ENCODE results near the gene LRRC15.

The LRRC15 gene

GRCh38 chr3:194336601-194337355 is 32.8 kb downstream of the LRRC15 start:
- H3K4me3 ChIP-seq (ENCODE audit: low read length) = no peak overlapping the region
- H3K4me1 ChIP-seq (ENCODE audit: control insufficient read depth, insufficient read depth, low read length) = peaks cover 10% of the 10 kb centered on the region
- no CpG with 5 or more reads among the region's 17 CpGs for WGBS (ENCODE audit: insufficient coverage, insufficient read length)
- DNase-seq (ENCODE audit: low read depth, low spot score) = no peak
- H3K9me3 ChIP-seq (ENCODE audit: control insufficient read depth, insufficient read depth, low read length) = no peaks in the 10 kb centered on the region
- peaks cover 6% of the 10 kb centered on the region; the same call in 1 of the 2 replicates for H3K27me3 ChIP-seq (ENCODE audit: control insufficient read depth, insufficient read depth, low read length)
- H3K27ac ChIP-seq (ENCODE audit: low read length) = no peak overlapping the region
- H3K36me3 ChIP-seq (ENCODE audit: control insufficient read depth, insufficient read depth, low read length) = no peaks in the 10 kb centered on the region

DNA sequence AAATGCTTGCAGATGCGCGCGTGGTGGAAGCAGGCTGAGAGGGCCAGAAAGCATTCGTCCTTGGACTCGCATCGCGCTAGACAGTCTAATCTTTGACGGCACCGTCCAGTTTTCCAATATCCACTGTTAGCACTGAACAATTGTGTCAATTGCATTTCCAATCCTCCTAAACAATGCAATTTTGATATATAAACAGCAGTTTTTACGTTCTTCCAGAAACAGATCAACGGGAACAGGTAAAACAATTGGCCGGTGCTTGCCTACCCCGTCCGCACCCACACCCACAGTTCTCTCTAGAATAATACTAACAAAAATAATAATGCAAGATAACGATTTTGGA is 35.6 kb downstream of the LRRC15 start:
- H3K9me3 ChIP-seq (ENCODE audit: control insufficient read depth, insufficient read depth, low read length) = no peaks in the 10 kb centered on the region
- no peaks in the 10 kb centered on the region for H3K36me3 ChIP-seq (ENCODE audit: control insufficient read depth, insufficient read depth, low read length)
- H3K27ac ChIP-seq (ENCODE audit: low read length) = no peak overlapping the region
- no peak for DNase-seq (ENCODE audit: low read depth, low spot score)
- WGBS (ENCODE audit: insufficient coverage, insufficient read length) = no CpG with 5 or more reads among the region's 15 CpGs
- H3K27me3 ChIP-seq (ENCODE audit: control insufficient read depth, insufficient read depth, low read length) = peaks cover 4% of the 10 kb centered on the region; the same call in 1 of the 2 replicates
- no peak overlapping the region for H3K4me3 ChIP-seq (ENCODE audit: low read length)
- no peaks in the 10 kb centered on the region; the same call in 1 of the 2 replicates for H3K4me1 ChIP-seq (ENCODE audit: control insufficient read depth, insufficient read depth, low read length)

- DNase-seq (ENCODE audit: low read depth, low spot score) = no peak
- WGBS (ENCODE audit: insufficient coverage, insufficient read length) = no CpG with 5 or more reads among the region's 69 CpGs
- Histone ChIP-seq H3K4me1 (ENCODE audit: control insufficient read depth, insufficient read depth, low read length) (no peaks in the 10 kb centered on the region; the same call in 1 of the 2 replicates), H3K27me3 (ENCODE audit: control insufficient read depth, insufficient read depth, low read length) (peaks cover 4% of the 10 kb centered on the region; the same call in 1 of the 2 replicates), H3K27ac (ENCODE audit: low read length) (no peak overlapping the region), H3K36me3 (ENCODE audit: control insufficient read depth, insufficient read depth, low read length) (no peaks in the 10 kb centered on the region), H3K4me3 (ENCODE audit: low read length) (peak overlapping the region; percentile 41; the same call in 1 of the 2 replicates), H3K9me3 (ENCODE audit: control insufficient read depth, insufficient read depth, low read length) (no peaks in the 10 kb centered on the region)
Measured at GRCh38 chr3:194333212-194333980, 36.1 kb downstream of the LRRC15 start.

GRCh38 chr3:194332858-194333211 is 36.7 kb downstream of the LRRC15 start:
- H3K9me3 ChIP-seq (ENCODE audit: control insufficient read depth, insufficient read depth, low read length) = no peaks in the 10 kb centered on the region
- DNase-seq (ENCODE audit: low read depth, low spot score) = no peak
- H3K27ac ChIP-seq (ENCODE audit: low read length) = no peak overlapping the region
- no peaks in the 10 kb centered on the region; the same call in 1 of the 2 replicates for H3K4me1 ChIP-seq (ENCODE audit: control insufficient read depth, insufficient read depth, low read length)
- no peak overlapping the region for H3K4me3 ChIP-seq (ENCODE audit: low read length)
- WGBS (ENCODE audit: insufficient coverage, insufficient read length) = no CpG with 5 or more reads among the region's 7 CpGs
- no peaks in the 10 kb centered on the region for H3K36me3 ChIP-seq (ENCODE audit: control insufficient read depth, insufficient read depth, low read length)
- peaks cover 4% of the 10 kb centered on the region; the same call in 1 of the 2 replicates for H3K27me3 ChIP-seq (ENCODE audit: control insufficient read depth, insufficient read depth, low read length)

- DNase-seq (ENCODE audit: low read depth, low spot score) = no peak
- Histone ChIP-seq H3K27ac (ENCODE audit: low read length) (no peak overlapping the region), H3K4me3 (ENCODE audit: low read length) (no peak overlapping the region), H3K27me3 (ENCODE audit: control insufficient read depth, insufficient read depth, low read length) (peaks cover 4% of the 10 kb centered on the region; the same call in 1 of the 2 replicates), H3K36me3 (ENCODE audit: control insufficient read depth, insufficient read depth, low read length) (no peaks in the 10 kb centered on the region), H3K9me3 (ENCODE audit: control insufficient read depth, insufficient read depth, low read length) (no peaks in the 10 kb centered on the region), H3K4me1 (ENCODE audit: control insufficient read depth, insufficient read depth, low read length) (no peaks in the 10 kb centered on the region; the same call in 1 of the 2 replicates)
- no CpG with 5 or more reads among the region's 4 CpGs for WGBS (ENCODE audit: insufficient coverage, insufficient read length)
Measured at GRCh38 chr3:194330579-194330978, 39.0 kb downstream of the LRRC15 start.

DNA sequence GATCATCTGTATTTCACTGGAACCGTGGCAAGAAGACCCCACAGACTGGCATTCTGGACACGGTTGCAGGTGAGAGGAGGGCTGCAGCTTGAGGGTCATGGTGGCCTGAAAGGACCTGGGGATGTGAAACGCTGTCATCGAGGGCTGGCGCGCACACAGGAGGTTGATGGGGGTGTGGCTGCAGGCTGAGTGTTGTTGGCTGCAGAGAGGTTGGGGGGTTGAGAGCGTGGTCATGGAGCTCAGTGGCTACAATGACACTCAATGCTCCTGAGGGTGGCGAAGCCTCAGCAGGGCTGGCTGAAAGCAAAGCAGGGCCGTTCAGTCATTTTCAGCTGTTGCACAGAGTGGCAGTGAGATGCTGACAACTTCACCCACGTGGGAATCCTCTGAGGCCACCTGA is 39.4 kb downstream of the LRRC15 start:
- Histone ChIP-seq H3K9me3 (ENCODE audit: control insufficient read depth, insufficient read depth, low read length) (no peaks in the 10 kb centered on the region), H3K27ac (ENCODE audit: low read length) (no peak overlapping the region), H3K27me3 (ENCODE audit: control insufficient read depth, insufficient read depth, low read length) (peaks cover 4% of the 10 kb centered on the region; the same call in 1 of the 2 replicates), H3K4me3 (ENCODE audit: low read length) (no peak overlapping the region), H3K36me3 (ENCODE audit: control insufficient read depth, insufficient read depth, low read length) (no peaks in the 10 kb centered on the region), H3K4me1 (ENCODE audit: control insufficient read depth, insufficient read depth, low read length) (no peaks in the 10 kb centered on the region; the same call in 1 of the 2 replicates)
- WGBS (ENCODE audit: insufficient coverage, insufficient read length) = no CpG with 5 or more reads among the region's 10 CpGs
- no peak for DNase-seq (ENCODE audit: low read depth, low spot score)

DNA sequence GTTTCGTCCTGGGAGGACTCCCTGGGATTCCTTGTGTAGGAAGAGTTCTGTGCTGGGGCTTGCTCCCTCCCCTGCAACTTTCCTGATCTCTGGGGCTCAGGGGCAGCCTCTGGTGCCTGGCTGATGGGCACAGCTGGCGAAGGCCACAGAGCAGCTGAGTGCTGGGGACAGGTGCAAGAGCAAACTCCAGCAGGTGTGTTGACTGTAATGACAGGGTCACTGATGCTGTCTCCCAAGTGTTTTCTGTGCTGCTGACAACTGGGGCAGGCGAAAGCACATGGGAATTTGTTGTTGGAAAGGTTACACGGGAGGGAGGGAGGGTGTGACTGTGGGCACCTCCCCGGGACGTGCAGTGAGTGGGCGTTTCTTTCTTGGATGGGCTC is 40.0 kb downstream of the LRRC15 start:
- H3K9me3 ChIP-seq (ENCODE audit: control insufficient read depth, insufficient read depth, low read length) = no peaks in the 10 kb centered on the region
- peaks cover 4% of the 10 kb centered on the region; the same call in 1 of the 2 replicates for H3K27me3 ChIP-seq (ENCODE audit: control insufficient read depth, insufficient read depth, low read length)
- DNase-seq (ENCODE audit: low read depth, low spot score) = no peak
- H3K36me3 ChIP-seq (ENCODE audit: control insufficient read depth, insufficient read depth, low read length) = no peaks in the 10 kb centered on the region
- no CpG with 5 or more reads among the region's 7 CpGs for WGBS (ENCODE audit: insufficient coverage, insufficient read length)
- H3K4me3 ChIP-seq (ENCODE audit: low read length) = no peak overlapping the region
- no peak overlapping the region for H3K27ac ChIP-seq (ENCODE audit: low read length)
- no peaks in the 10 kb centered on the region; the same call in 1 of the 2 replicates for H3K4me1 ChIP-seq (ENCODE audit: control insufficient read depth, insufficient read depth, low read length)

- no peak for DNase-seq (ENCODE audit: low read depth, low spot score)
- Histone ChIP-seq H3K36me3 (ENCODE audit: control insufficient read depth, insufficient read depth, low read length) (no peaks in the 10 kb centered on the region), H3K9me3 (ENCODE audit: control insufficient read depth, insufficient read depth, low read length) (no peaks in the 10 kb centered on the region), H3K27ac (ENCODE audit: low read length) (no peak overlapping the region), H3K4me3 (ENCODE audit: low read length) (no peak overlapping the region), H3K27me3 (ENCODE audit: control insufficient read depth, insufficient read depth, low read length) (peaks cover 4% of the 10 kb centered on the region; the same call in 1 of the 2 replicates), H3K4me1 (ENCODE audit: control insufficient read depth, insufficient read depth, low read length) (no peaks in the 10 kb centered on the region; the same call in 1 of the 2 replicates)
- no CpG with 5 or more reads among the region's 14 CpGs for WGBS (ENCODE audit: insufficient coverage, insufficient read length)
Measured at GRCh38 chr3:194328942-194329582, 40.5 kb downstream of the LRRC15 start.

DNA sequence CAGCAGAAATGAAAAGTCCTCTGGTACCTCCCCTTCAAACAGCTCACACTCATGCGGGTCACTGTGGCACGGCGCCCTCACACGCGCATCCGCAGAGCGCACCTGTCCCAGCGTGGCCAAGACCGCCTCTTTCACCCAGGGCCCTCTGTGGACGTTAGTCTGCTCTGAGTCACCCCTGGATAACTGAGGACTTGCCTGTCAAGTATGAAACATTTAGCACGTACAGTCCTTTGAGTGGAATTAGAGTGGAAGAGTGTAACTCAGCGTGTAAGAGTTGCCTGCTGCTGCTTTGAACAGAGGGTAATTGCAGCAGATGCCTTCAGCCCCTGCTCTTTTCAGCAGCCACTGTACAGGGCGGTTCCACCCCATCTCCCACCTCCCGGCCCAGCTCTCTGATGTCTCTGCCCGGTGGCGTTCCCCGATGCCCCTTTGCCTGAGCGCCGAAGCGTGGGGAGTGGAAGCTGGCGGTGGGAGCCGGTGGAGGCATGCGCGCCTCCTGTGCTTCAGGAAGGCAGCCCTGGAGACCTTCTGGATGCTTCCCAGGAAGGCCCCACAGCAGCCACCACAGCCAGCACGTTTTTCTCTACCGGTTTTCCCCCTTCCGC is 41.4 kb downstream of the LRRC15 start:
- no peaks in the 10 kb centered on the region for H3K9me3 ChIP-seq (ENCODE audit: control insufficient read depth, insufficient read depth, low read length)
- no peak overlapping the region for H3K4me3 ChIP-seq (ENCODE audit: low read length)
- no peak overlapping the region for H3K27ac ChIP-seq (ENCODE audit: low read length)
- no peaks in the 10 kb centered on the region for H3K36me3 ChIP-seq (ENCODE audit: control insufficient read depth, insufficient read depth, low read length)
- no peaks in the 10 kb centered on the region; the same call in 1 of the 2 replicates for H3K4me1 ChIP-seq (ENCODE audit: control insufficient read depth, insufficient read depth, low read length)
- peaks cover 1% of the 10 kb centered on the region; the same call in 1 of the 2 replicates for H3K27me3 ChIP-seq (ENCODE audit: control insufficient read depth, insufficient read depth, low read length)
- DNase-seq (ENCODE audit: low read depth, low spot score) = no peak
- WGBS (ENCODE audit: insufficient coverage, insufficient read length) = no CpG with 5 or more reads among the region's 27 CpGs

All from iPS DF 6.9 (cell line).